CD4-positive, CD25-positive, alpha-beta regulatory T cell (primary cell): ENCODE measurements around the gene ACAD8. TPM values are rescaled to one million over a fixed set of nuclear protein-coding genes. Genes with fewer than 3 reads are reported as not detected.
A peak's percentile ranks its signal among the peaks of the same experiment; 100 is the strongest.
"Not testable (repeated sequence)": the region's sequence is repeated elsewhere in the genome, so short reads cannot be mapped to it uniquely, and the experiment has no call there.

Experiments used
- ATAC-seq, 2 donors: fragments of 150-1000 bp; cut with Tn5 transposase; one replicate each; pipeline ENCODE4 v1.10.0; 2021; ENCODE audit warnings: low read depth in 2 of 2, moderate number of reproducible peaks in 2 of 2, moderate library complexity in 1 of 2
- DNase-seq, 3 donors: peaks; one replicate each; pipeline versions ENCODE4 v3.0.0 to v3.0.0-alpha.2; 2012 to 2022; ENCODE audit warnings: mixed read lengths in 1 of 3
- H3K27ac ChIP-seq: one replicate; pipeline ENCODE4 v1.7.0; 2013; ENCODE audit warnings: mild to moderate bottlenecking, low read length; ENCODE audit not compliant: insufficient read depth, poor library complexity, severe bottlenecking
- H3K27me3 ChIP-seq: one replicate; pipeline ENCODE4 v1.7.0; 2013; ENCODE audit warnings: low read length; ENCODE audit not compliant: control insufficient read depth, insufficient read depth
- H3K36me3 ChIP-seq: one replicate; pipeline ENCODE4 v1.7.0; 2013; ENCODE audit warnings: mild to moderate bottlenecking, low read length, moderate library complexity; ENCODE audit not compliant: control insufficient read depth, insufficient read depth
- H3K4me1 ChIP-seq: 2 replicates; pipeline ENCODE4 v1.7.0; 2013; ENCODE audit warnings: mild to moderate bottlenecking, low read length; ENCODE audit not compliant: insufficient read depth, control insufficient read depth, poor library complexity, severe bottlenecking
- H3K4me3 ChIP-seq: one replicate; pipeline ENCODE4 v1.7.0; 2013; ENCODE audit warnings: low read depth, mild to moderate bottlenecking, low read length, moderate library complexity
- H3K9me3 ChIP-seq, 2 experiments: 1 replicate in 1 of 2; 2 replicates in 1 of 2; pipeline ENCODE4 v1.7.0; 2013; ENCODE audit warnings: low read length in 2 of 2, mild to moderate bottlenecking in 1 of 2, moderate library complexity in 1 of 2; ENCODE audit not compliant: control insufficient read depth in 2 of 2
- H3K27ac Mint-ChIP-seq, 3 donors: one replicate each; pipeline ENCODE4 v1.8.0; 2020 to 2022; ENCODE audit warnings: mild to moderate bottlenecking in 3 of 3, mixed read lengths in 3 of 3, moderate library complexity in 2 of 3
- H3K27me3 Mint-ChIP-seq: one replicate; pipeline ENCODE4 v1.8.0; 2022; ENCODE audit warnings: mild to moderate bottlenecking, mixed read lengths
- H3K36me3 Mint-ChIP-seq: one replicate; pipeline ENCODE4 v1.8.0; 2020; ENCODE audit warnings: mixed read lengths
- H3K4me1 Mint-ChIP-seq, 4 donors: one replicate each; pipeline ENCODE4 v1.8.0; 2020 to 2022; ENCODE audit warnings: mixed read lengths in 4 of 4, mild to moderate bottlenecking in 1 of 4
- H3K4me3 Mint-ChIP-seq, 4 donors: one replicate each; pipeline ENCODE4 v1.8.0; 2020 to 2022; ENCODE audit warnings: mild to moderate bottlenecking in 4 of 4, mixed read lengths in 4 of 4, moderate library complexity in 3 of 4
- H3K9me3 Mint-ChIP-seq, 7 donors: one replicate each; pipeline ENCODE4 v1.8.0; 2020 to 2022; ENCODE audit warnings: mixed read lengths in 7 of 7, mild to moderate bottlenecking in 3 of 7, moderate library complexity in 2 of 7
- polyA plus RNA-seq, 4 donors: library from polyadenylated mRNA; unstranded; fragments of 300-500 nt; fragmentation: Illumina TruSeq; gene quantifications; one replicate each; pipeline ENCODE4 v1.2.3, GENCODE V29; 2021
- total RNA-seq: library from RNA; stranded (reverse); gene quantifications from one replicate; pipeline ENCODE4 v1.2.3, GENCODE V29; 2022

Gene ACAD8
- total and polyA plus RNA-seq, 5 donors from 2014 or later = 18.6 to 28.7 (median 20.0) TPM

GRCh38 chr11:134250675-134251074 is 2.7 kb upstream of the ACAD8 start:
- peak overlapping the region in 1 of 3 donors; percentile 5 for H3K27ac Mint-ChIP-seq
- Histone ChIP-seq H3K9me3 (no peaks in the 10 kb centered on the region), H3K27ac (no peak overlapping the region), H3K4me3 (no peak overlapping the region), H3K27me3 (no peaks in the 10 kb centered on the region), H3K4me1 (peaks cover 27% of the 10 kb centered on the region), H3K36me3 (peaks cover 52% of the 10 kb centered on the region)
- DNase-seq = no peak
- no peaks in the 10 kb centered on the region for H3K9me3 Mint-ChIP-seq
- H3K27me3 Mint-ChIP-seq = no peaks in the 10 kb centered on the region
- H3K36me3 Mint-ChIP-seq = peaks cover 24% of the 10 kb centered on the region
- no peak overlapping the region for H3K4me3 Mint-ChIP-seq
- H3K4me1 Mint-ChIP-seq = peaks cover 21 to 44% (median 35%) of the 10 kb centered on the region in 4 donors
- ATAC-seq = no peak

GRCh38 chr11:134252346-134253187 is 801 bp upstream of the ACAD8 start:
- DNase-seq (no peak), ATAC-seq (peak; percentile 1 to 3)
- Mint-ChIP-seq H3K27me3 (no peaks in the 10 kb centered on the region), H3K4me1 (peaks cover 28 to 48% (median 37%) of the 10 kb centered on the region in 4 donors), H3K36me3 (peaks cover 22% of the 10 kb centered on the region), H3K27ac (peak overlapping the region; percentile 45 to 93 (median 92)), H3K4me3 (peak overlapping the region; percentile 92 to 100 (median 98)), H3K9me3 (no peaks in the 10 kb centered on the region)
- peak overlapping the region; percentile 53 for H3K27ac ChIP-seq
- no peaks in the 10 kb centered on the region for H3K9me3 ChIP-seq
- H3K4me1 ChIP-seq = peaks cover 27% of the 10 kb centered on the region
- no peaks in the 10 kb centered on the region for H3K27me3 ChIP-seq
- peaks cover 41% of the 10 kb centered on the region for H3K36me3 ChIP-seq
- peak overlapping the region; percentile 100 for H3K4me3 ChIP-seq

- Mint-ChIP-seq H3K4me3 (peak overlapping the region; percentile 92 to 100 (median 98)), H3K27me3 (no peaks in the 10 kb centered on the region), H3K27ac (peak overlapping the region in 1 of 3 donors; percentile 13), H3K9me3 (no peaks in the 10 kb centered on the region), H3K36me3 (peaks cover 16% of the 10 kb centered on the region), H3K4me1 (peaks cover 23 to 48% (median 33%) of the 10 kb centered on the region in 4 donors)
- H3K4me1 ChIP-seq = peaks cover 27% of the 10 kb centered on the region
- DNase-seq (no peak), ATAC-seq (no peak)
- H3K9me3 ChIP-seq = no peaks in the 10 kb centered on the region
- no peaks in the 10 kb centered on the region for H3K27me3 ChIP-seq
- H3K27ac ChIP-seq = no peak overlapping the region
- peaks cover 39% of the 10 kb centered on the region for H3K36me3 ChIP-seq
- H3K4me3 ChIP-seq = peak overlapping the region; percentile 81
Measured at GRCh38 chr11:134254433-134255183, 1.2 kb downstream of the ACAD8 start.

GRCh38 chr11:134255184-134255561 is 1.8 kb downstream of the ACAD8 start:
- not testable (repeated sequence) for H3K27ac Mint-ChIP-seq
- H3K4me3 Mint-ChIP-seq = peak overlapping the region in 3 of 4 donors; percentile 56 to 92 (median 70)
- H3K36me3 Mint-ChIP-seq = peaks cover 19% of the 10 kb centered on the region

GRCh38 chr11:134257101-134257500 is 3.7 kb downstream of the ACAD8 start:
- Mint-ChIP-seq H3K27ac (no peak overlapping the region), H3K4me3 (no peak overlapping the region), H3K36me3 (peaks cover 25% of the 10 kb centered on the region), H3K4me1 (peaks cover 22 to 37% (median 28%) of the 10 kb centered on the region in 4 donors), H3K9me3 (no peaks in the 10 kb centered on the region), H3K27me3 (no peaks in the 10 kb centered on the region)
- DNase-seq = no peak
- Histone ChIP-seq H3K4me3 (no peak overlapping the region), H3K4me1 (peaks cover 18% of the 10 kb centered on the region), H3K27ac (no peak overlapping the region), H3K27me3 (no peaks in the 10 kb centered on the region), H3K36me3 (peaks cover 46% of the 10 kb centered on the region), H3K9me3 (no peaks in the 10 kb centered on the region)
- no peak for ATAC-seq

More at GRCh38 chr11:134255184-134255561, 1.8 kb downstream of the ACAD8 start:
- H3K27me3 ChIP-seq, H3K27me3 Mint-ChIP-seq, H3K9me3 Mint-ChIP-seq, H3K27ac ChIP-seq, ATAC-seq, H3K4me3 ChIP-seq, DNase-seq, H3K9me3 ChIP-seq: not testable (repeated sequence)
- H3K4me1 Mint-ChIP-seq = peaks cover 23 to 48% (median 33%) of the 10 kb centered on the region in 4 donors
- Histone ChIP-seq H3K36me3 (peaks cover 39% of the 10 kb centered on the region), H3K4me1 (peaks cover 27% of the 10 kb centered on the region)

GRCh38 chr11:134258577-134258976 is 5.2 kb downstream of the ACAD8 start:
- ATAC-seq = no peak
- no peak for DNase-seq
- Histone ChIP-seq H3K9me3 (no peaks in the 10 kb centered on the region), H3K27me3 (no peaks in the 10 kb centered on the region), H3K4me3 (no peak overlapping the region), H3K36me3 (peaks cover 56% of the 10 kb centered on the region), H3K27ac (no peak overlapping the region), H3K4me1 (peaks cover 8% of the 10 kb centered on the region)
- Mint-ChIP-seq H3K36me3 (peaks cover 25% of the 10 kb centered on the region), H3K4me1 (peaks cover 16 to 22% (median 20%) of the 10 kb centered on the region in 4 donors), H3K4me3 (peak overlapping the region in 1 of 4 donors; percentile 29), H3K27me3 (no peaks in the 10 kb centered on the region), H3K27ac (peak overlapping the region in 1 of 3 donors; percentile 17), H3K9me3 (no peaks in the 10 kb centered on the region)

- peak overlapping the region in 1 of 4 donors; percentile 15 for H3K4me3 Mint-ChIP-seq
- peaks cover 4 to 12% (median 7%) of the 10 kb centered on the region in 4 donors for H3K4me1 Mint-ChIP-seq
- no peaks in the 10 kb centered on the region for H3K9me3 Mint-ChIP-seq
- H3K27ac Mint-ChIP-seq = no peak overlapping the region
- DNase-seq = no peak
- no peak for ATAC-seq
- H3K9me3 ChIP-seq = no peaks in the 10 kb centered on the region
- no peaks in the 10 kb centered on the region for H3K27me3 Mint-ChIP-seq
- H3K4me1 ChIP-seq = no peaks in the 10 kb centered on the region
- peaks cover 25% of the 10 kb centered on the region for H3K36me3 Mint-ChIP-seq
- H3K4me3 ChIP-seq = no peak overlapping the region
- H3K27ac ChIP-seq = no peak overlapping the region
- peaks cover 56% of the 10 kb centered on the region for H3K36me3 ChIP-seq
- no peaks in the 10 kb centered on the region for H3K27me3 ChIP-seq
Measured at GRCh38 chr11:134260503-134260902, 7.1 kb downstream of the ACAD8 start.
